ENCODE measurements around the gene SLC9A1.

SLC9A1 gene

GRCh38 chr1:27049607-27050006 is 105.3 kb downstream of the SLC9A1 start:
- no peak for ATAC-seq

GRCh38 chr1:27049100-27049499 is 105.8 kb downstream of the SLC9A1 start:
- TF ChIP-seq OSR1 (CRISPR knock-in tag; IDR thresholded peaks at IDR 0.05): no peak
- no peak for TF ChIP-seq GLIS3 (CRISPR knock-in tag; IDR thresholded peaks at IDR 0.05)
- no peak for TF ChIP-seq POU6F1 (CRISPR knock-in tag; IDR thresholded peaks at IDR 0.05; ENCODE audit: borderline replicate concordance, low read depth)
- TF ChIP-seq ZNF70 (CRISPR knock-in tag; IDR thresholded peaks at IDR 0.05): no peak
- TF ChIP-seq TOX (CRISPR knock-in tag; IDR thresholded peaks at IDR 0.05; ENCODE audit: borderline replicate concordance): no peak
- no peak for TF ChIP-seq CSRNP3 (CRISPR knock-in tag; IDR thresholded peaks at IDR 0.05)
- TF ChIP-seq ESRRG (CRISPR knock-in tag; IDR thresholded peaks at IDR 0.05): no peak
- no peak for TF ChIP-seq RARB (CRISPR knock-in tag; IDR thresholded peaks at IDR 0.05)
- ATAC-seq: no peak

More at GRCh38 chr1:27049607-27050006, 105.3 kb downstream of the SLC9A1 start:
- TF ChIP-seq ZNF565 (CRISPR knock-in tag; conservative IDR thresholded peaks at IDR 0.05; ENCODE audit: low read depth) (no peak), CREB5 (CRISPR knock-in tag; IDR thresholded peaks at IDR 0.05; ENCODE audit: low read depth) (no peak), ZC3H10 (CRISPR knock-in tag; IDR thresholded peaks at IDR 0.05) (no peak), TOX (CRISPR knock-in tag; IDR thresholded peaks at IDR 0.05; ENCODE audit: borderline replicate concordance) (no peak), ESRRG (CRISPR knock-in tag; IDR thresholded peaks at IDR 0.05) (no peak), TCF4 (CRISPR knock-in tag; IDR thresholded peaks at IDR 0.05; ENCODE audit: borderline replicate concordance) (no peak), OSR1 (CRISPR knock-in tag; IDR thresholded peaks at IDR 0.05) (no peak), BACH2 (CRISPR knock-in tag; IDR thresholded peaks at IDR 0.05; ENCODE audit: borderline replicate concordance) (no peak), SNAI2 (CRISPR knock-in tag; IDR thresholded peaks at IDR 0.05) (no peak), PPARA (CRISPR knock-in tag; IDR thresholded peaks at IDR 0.05; ENCODE audit: borderline replicate concordance) (no peak)

All from SK-N-SH treated with all-trans-retinoic acid at 6 μM for 48 hours (cell line).